Left hindlimb (tissue), 1 donor: ENCODE results near the gene HSF2BP.
"Not testable (repeated sequence)": the region's sequence is repeated elsewhere in the genome, so short reads cannot be mapped to it uniquely, and the experiment has no call there.

Experiments
- DNase-seq: peaks from one replicate; pipeline ENCODE4 v3.0.0-alpha.2; 2018

Gene HSF2BP

GRCh38 chr21:43596616-43597015, 62.7 kb downstream of the HSF2BP start:
- no peak for DNase-seq

DNA sequence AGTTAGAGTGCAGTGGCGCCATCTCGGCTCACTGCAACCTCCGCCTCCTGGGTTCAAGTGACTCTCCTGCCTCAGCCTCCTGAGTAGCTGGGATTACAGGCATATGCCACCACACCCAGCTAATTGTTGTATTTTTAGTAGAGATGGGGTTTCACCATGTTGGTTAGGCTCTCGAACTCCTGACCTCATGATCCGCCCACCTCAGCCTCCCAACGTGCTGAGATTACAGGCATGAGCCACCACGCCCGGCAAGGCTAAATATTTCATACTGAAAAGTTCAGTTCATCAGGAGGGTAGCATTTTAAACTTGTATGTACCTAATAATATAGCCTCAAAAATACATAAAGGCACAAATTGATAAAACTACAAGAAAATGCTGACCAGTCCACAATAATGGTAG, 63.5 kb downstream of the HSF2BP start:
- not testable (repeated sequence) for DNase-seq

DNA sequence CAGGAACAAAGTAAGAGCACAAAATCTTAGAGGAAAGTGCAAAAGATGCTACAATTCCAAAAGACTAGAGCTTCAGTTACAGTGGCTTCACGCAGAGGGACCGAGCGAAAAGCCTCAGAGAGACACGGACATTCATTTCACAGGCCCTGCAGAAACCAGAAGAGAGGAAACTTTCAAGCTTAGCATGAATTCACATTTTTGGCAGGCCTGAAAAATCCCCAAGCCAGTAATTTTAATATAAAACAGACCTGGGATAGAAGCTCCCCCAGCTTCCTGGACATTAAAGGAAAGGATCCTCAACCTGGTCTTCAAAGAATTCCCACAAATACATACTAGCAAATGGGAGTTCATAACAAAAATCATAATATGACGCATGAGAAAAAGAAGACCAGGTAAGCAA, 66.2 kb downstream of the HSF2BP start:
- no peak for DNase-seq

GRCh38 chr21:43591571-43591970, 67.7 kb downstream of the HSF2BP start:
- DNase-seq, result no peak

DNA sequence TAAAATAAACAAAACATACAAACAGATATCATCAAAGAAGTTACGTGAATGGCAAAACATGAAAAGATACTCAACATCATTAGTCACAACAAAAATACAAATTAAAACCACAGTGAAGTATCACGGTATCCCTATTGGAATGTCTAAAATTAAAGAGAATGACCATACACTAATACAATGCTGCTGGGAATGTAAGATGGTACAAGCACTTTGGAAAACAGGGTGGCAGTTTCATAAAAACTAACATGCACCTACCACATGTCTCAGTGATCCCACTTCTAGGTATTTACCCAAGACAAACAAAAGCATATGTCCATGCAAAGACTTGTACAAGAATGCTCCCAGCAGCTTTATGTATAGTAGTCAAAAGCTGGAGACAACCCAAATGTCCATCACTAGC, 69.1 kb downstream of the HSF2BP start:
- DNase-seq, result no peak

DNA sequence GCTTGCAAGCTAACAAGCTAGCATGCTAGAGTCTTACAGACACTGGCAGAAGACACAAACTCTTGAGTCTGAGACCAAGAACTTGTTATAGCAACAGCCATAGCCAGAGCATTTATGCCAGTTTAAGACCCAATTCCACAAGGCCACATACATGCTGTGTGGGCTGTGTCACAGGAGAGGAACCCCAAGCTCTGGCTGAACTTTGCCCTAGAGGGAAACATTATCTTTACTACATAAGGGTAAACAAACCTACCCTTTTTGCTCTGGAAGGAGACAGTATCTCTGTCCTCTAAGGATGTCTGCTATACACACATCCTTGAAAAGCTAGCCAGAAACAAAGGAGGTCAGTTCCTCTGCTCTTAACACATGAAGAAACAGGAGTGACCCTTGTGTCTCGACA, 70.3 kb downstream of the HSF2BP start:
- DNase-seq, result no peak

DNA sequence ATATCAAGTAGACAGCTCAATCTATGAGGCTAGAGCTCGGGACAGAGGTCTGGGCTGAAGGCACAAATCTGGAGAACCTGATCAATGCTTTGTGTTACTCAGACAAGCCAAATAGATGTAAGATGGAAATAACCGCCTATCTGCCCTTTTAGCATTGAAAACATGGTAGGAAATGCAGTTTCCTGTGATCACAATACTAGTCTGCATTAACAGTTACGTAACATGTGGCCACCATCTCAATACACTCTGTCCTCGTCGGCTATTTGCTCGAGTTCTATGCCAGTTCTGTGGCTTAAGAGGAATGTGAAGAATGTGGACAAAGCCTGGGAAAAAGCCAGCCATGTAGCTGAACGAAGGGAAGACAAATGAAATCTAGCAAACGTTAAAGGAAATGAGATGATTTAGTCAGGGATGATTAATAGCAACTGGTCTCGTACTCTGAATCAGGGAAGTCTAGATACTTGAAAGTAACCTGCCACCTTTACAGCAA, 73.3 kb downstream of the HSF2BP start:
- DNase-seq, result peak; percentile 78

- DNase-seq, result no peak
These were observed 73.8 kb downstream of the HSF2BP start for GRCh38 chr21:43585514-43585913.

DNA sequence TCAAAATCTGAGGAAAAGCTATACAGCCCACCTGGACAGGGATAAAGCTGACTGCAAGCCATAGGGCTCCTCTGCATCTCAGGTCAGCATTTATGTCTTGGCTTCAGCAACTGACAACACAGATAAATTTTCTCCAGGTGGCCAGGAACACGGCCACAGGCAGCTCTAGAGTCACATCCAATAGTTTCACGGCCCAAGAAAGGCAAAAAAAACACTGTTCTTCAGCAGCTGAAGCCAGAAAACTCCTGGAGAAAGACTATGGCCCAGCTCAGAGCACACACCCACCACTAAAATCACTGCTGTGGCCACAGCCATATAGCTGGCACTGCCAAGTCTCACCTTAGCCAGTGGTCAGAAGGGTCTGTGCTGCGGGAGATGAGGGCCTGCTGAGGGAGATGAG, 77.8 kb downstream of the HSF2BP start:
- DNase-seq, result no peak

DNA sequence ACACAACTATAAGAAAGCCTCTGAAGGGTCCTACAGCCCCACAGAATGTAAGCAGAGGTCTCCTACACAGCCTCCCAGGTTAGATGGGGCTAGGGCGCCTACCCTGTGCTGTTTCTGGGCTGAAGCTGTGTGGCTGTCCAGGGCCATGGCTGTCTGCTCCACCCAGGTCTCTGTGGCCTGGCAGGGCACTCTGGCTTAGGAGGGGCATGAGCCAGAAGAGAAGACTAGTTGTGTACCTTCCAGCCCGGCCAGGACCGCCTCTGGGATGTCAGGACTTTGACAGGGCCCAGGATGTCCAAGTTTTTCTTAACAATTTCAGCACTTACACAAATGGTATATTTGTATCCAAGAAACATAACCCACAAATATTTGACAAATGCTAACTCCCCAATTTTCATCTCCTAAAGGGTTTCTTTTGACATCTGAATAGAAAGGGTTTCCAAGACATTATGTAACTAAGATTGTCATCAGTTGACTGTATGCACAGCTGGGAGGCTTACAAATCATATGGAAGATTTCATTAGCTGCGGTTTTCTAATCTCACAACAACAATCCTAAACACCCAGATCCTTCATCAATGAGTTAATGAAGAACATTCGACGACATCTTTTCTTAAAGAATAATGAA, 80.5 kb downstream of the HSF2BP start:
- no peak for DNase-seq

- DNase-seq, result no peak
These were observed 83.8 kb downstream of the HSF2BP start for GRCh38 chr21:43575473-43575844.

- DNase-seq, result no peak
These were observed 84.4 kb downstream of the HSF2BP start for GRCh38 chr21:43574741-43575472.

- no peak for DNase-seq
These were observed 85.4 kb downstream of the HSF2BP start for GRCh38 chr21:43573921-43574320.

DNA sequence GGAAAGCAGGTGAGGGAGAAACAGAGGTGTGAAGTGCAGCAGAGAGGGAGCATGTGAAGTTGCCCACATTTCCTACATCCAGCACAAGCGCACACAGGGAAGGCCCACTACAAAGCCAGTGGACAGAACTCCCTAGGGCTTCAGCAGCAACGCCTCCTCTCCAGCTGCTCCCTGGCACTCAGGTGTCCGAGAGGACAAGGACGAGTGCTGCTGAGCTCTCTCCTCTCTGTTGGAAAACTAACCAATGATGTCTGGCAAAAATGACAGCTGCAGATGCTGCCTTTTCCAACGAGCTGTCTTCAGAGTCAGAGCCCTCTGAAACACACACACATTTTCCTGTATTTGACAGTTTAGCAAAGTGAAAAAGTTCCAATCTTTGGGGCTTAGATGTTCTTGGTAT, 86.8 kb downstream of the HSF2BP start:
- no peak for DNase-seq

DNA sequence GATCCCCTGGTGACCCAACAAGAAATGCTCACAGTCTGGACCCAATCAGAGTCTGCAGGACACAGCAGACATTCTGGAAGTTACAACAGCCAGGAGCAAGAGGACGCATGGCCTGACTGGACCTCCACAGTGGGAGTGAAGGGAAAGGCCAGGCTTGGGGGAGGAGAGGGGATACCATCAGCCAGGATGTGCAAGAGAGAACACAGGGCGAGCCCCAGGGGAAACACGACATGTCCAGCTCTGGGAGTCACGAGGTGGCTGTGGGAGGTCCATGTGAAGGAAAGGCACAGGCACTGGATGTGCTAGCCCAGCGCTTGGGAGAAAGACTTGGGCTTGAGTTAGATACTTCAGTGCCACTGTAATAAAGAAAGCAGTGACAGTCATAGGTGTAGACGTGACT, 87.3 kb downstream of the HSF2BP start:
- no peak for DNase-seq

GRCh38 chr21:43570195-43570594, 89.1 kb downstream of the HSF2BP start:
- not testable (repeated sequence) for DNase-seq

DNA sequence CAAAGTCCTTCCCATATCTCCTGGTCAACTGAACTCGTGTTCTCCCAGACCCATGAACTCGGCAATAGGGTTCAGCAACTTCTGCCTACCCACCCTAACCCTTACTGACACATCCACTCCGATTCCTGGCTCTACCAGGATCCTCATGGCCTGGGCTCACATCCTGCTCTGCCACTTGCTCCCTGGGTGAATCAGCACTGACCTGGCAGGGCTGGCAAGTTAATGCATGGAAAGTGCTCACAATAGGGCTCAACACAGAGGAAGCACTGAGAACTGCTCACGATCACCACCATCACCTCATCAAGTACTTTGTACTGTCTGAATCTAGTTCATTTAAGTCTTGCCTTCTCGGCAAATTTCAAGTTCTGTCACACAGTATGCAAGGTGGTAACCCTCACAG, 96.8 kb downstream of the HSF2BP start:
- DNase-seq, result not testable (repeated sequence)

DNA sequence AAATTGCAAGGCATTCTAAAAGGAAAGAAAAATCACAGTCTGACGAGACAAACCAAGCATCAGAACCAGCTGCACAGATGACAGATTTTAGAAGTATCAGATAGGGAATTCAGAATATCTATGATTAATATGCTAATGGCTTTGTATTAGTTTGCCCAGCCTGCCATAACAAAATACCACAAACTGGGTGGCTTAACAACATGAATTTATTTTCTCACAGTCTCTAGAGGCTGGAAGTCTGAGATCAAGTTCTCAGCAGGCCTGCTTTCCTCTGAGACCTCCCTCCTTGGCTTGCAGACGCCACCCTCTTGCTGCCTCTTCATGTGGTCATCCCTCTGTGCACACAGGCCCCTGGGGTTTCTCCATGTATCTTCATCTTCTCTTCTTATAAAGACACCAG, 118.7 kb downstream of the HSF2BP start:
- not testable (repeated sequence) for DNase-seq

- DNase-seq, result not testable (repeated sequence)
These were observed 136.7 kb downstream of the HSF2BP start for GRCh38 chr21:43522495-43523131.

- not testable (repeated sequence) for DNase-seq
These were observed 141.6 kb downstream of the HSF2BP start for GRCh38 chr21:43517701-43518100.

DNA sequence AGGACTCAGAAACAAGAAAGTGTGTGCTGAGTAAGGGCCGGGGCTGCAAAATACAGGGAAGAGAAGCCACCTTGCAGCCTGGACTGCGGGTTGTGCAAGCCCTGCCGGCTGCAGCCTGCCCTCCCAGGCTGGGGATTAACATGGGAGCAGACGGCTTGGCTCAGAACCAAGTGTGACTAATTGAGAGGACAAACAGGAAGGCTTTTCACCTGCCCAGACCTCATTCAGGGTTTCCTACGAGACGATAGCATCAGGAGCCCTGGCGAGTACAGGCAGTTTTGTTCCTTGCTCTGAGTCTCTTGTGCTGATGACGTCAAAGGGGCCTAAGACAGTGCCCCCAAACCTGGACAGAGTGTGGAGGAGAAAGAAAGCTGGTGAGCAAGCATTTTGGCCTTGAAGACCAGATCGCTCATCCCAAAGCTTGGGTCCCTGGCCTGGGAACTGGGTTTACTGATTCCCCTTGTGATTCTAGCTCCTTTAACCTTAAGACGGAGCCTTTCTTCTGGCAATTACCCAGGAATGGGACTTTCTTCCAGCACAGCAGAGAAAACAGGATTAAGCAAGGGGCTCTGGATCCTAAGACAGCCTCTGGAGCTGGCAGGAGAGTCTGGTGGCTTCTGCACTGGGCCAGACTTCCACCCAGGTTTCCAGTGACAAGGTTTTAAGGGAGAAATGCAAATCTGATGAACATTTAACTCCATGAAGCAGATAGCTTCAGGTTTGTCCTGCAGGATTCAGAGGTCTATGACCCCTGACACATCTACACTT, 142.2 kb downstream of the HSF2BP start:
- not testable (repeated sequence) for DNase-seq

- DNase-seq, result not testable (repeated sequence)
These were observed 142.9 kb downstream of the HSF2BP start for GRCh38 chr21:43516295-43516847.

GRCh38 chr21:43514834-43515233, 144.5 kb downstream of the HSF2BP start:
- DNase-seq, result not testable (repeated sequence)
